Stimulated activated CD8-positive, alpha-beta memory T cell treated with anti-CD3 and anti-CD28 coated beads, Interleukin-2, amount 100 ng/mL, for 48 hours (primary cell): ENCODE measurements around the gene UNCX.
A peak's percentile ranks its signal among the peaks of the same experiment; 100 is the strongest.

Experiments
- DNase-seq, 2 donors: peaks; one replicate each; pipeline ENCODE4 v3.0.0-alpha.2; 2020; ENCODE audit warnings: low read depth in 2 of 2

Gene UNCX

GRCh38 chr7:1218541-1219165, 14.0 kb upstream of the UNCX start:
- DNase-seq = no peak

- DNase-seq = no peak
Measured at GRCh38 chr7:1219498-1219897, 13.2 kb upstream of the UNCX start.

DNA sequence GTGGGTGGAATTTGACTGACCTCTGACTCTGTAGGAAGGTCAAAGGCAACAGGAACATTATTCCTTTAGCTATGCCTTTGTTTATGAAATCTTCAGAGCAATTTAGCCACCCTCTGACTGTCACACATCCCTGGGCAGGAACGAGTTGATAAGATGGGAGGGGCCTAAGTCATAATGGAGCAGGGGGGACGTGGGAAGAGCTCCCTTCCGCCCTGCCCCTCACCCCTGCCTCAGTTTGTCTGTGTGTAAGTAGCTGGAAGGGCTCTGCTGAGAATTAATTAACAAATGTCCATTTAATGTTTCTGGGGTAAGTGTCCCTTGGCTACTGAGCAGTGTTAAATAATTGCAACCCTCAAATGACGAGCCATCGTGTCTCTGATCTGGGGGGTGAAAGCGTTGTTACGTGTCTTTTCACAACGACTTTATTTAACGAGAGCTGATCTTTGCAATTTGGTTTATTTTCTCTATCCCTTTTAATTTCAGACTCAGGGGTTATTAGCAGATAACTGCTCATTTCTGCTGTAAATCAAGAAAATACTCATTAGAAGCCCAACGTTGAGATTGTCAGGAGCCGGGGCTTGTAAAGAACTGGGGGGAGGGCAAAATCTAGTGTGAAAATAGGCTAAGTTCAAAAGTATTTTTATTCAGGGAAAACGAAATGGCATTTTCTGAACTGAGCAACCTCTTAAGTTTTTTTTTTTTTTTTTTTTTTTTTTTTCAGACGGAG, 12.5 kb upstream of the UNCX start:
- DNase-seq = no peak

- DNase-seq = no peak
Measured at GRCh38 chr7:1220977-1221745, 11.5 kb upstream of the UNCX start.

DNA sequence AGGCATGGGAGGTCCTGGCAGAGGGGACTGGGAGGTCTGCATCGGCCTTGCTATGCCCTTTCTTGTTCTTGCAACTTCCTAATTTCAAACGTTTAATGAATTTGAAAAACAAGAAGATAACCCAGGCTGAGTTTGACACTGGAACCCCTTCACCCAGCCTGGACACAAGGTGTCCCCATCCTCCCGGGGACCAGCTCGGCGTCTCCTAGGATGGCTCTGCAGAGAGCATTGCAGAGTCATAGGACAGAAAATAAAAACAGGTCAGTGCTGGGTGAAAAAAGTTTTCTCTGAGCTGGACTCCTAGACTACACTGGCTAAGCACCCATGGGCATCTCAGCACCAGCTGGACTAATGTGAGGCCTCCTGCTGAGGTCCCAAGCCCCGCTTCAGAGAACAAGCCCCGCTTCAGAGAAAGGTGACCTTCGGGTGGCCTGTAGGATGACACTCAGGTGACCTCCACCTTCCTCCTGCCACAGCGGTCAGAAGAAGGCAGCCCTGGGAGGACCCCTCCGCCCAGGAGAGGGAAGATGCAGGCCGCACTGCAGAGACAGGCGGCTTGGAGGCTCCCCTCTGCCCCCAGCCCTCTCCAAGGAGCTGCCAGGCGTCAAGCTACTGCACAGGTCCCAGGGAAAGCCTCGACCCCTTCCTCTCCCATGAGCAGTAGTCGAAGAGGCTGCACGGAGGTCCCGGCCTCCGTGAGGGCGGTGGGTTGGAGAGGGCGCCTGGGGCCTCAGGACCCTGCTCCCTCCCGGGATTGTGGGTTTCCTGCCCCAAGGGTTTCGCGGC, 9.3 kb upstream of the UNCX start:
- DNase-seq = no peak

GRCh38 chr7:1224086-1224716, 8.5 kb upstream of the UNCX start:
- DNase-seq = no peak

DNA sequence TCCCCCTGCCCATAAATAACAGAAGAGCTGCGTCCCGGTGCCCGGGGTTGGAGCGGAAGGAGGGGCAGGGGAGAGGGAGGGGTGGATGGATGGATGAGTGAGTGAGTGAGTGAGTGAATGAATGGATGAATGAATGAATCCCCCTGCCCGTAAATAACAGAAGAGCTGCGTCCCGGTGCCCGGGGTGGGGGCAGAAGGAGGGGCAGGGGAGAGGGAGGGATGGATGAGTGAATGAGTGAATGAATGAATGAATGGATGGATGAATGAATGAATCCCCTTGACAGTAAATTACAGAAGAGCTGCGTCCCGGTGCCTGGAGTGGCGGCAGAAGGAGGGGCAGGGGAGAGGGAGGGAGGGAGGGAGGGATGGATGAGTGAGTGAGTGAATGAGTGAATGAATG, 7.6 kb upstream of the UNCX start:
- no peak for DNase-seq

GRCh38 chr7:1225441-1226185, 7.1 kb upstream of the UNCX start:
- peak; percentile 37 to 41 for DNase-seq

GRCh38 chr7:1226186-1226901, 6.3 kb upstream of the UNCX start:
- no peak for DNase-seq

DNA sequence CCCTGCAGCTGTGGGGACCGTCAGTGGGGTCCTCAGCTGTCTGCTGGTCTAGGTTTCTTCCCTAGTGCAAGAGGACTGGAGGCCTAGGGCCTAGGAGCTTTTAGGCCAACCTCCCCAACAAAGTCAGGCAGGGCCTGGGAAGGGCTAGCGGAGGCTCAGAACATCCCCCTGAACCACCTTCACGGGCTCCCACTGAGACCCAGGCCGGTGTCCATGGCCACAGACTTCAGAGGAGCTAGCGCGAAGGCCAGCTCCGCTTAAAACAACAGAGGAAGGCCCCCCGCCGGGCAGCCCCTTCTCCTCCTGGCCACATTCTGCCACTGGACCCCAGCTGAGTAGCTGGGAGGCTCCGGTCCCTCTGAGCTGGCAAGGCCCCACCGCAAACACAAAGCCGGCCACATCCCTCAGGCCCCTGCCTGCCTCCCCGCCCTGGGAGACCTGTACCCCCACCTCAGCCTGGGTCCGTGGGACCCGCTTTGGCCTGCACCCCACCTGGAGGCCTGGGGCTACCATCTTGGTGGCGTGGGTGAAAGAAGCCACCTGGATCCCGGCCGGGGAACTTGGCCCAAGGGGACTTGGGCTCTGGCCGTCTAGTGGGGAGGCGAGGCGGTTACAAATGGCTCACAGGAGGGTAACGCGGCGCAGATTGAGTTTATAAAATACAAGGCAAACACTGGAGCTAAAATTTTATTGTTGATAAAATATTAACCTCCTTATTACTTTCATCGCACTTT, 5.4 kb upstream of the UNCX start:
- no peak for DNase-seq

- DNase-seq = no peak
Measured at GRCh38 chr7:1227814-1228544, 4.7 kb upstream of the UNCX start.

DNA sequence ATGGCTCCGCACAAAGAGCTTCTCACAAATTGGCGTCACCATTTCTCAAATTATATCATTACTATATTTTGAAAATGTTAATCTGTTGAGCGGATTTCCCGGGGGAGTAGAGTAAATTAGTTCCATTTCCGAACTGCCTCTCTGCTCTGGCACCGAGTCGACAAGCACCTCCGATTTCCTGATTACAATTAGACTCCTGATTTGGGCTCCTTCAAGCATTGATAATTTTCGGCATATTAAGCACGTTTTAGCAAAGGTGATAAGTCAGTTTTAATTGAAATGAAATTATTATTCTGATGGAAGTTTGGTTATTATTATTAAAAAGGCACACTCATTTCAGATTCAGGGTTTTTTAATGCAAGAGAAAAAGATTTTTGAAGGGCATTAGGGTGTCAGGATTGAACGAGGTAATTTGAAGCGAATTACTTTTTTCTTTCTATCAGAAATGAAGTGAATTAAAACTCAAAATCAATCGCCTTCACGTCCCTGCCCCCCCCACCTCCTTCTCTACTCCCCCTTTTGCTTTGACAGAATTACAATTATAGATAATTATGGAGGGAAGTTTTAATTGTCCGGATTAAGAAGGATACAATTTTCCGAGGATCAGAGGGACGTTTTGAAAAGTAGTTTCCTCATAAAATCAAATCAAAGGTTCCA, 4.0 kb upstream of the UNCX start:
- DNase-seq = no peak

- no peak for DNase-seq
Measured at GRCh38 chr7:1229202-1229947, 3.3 kb upstream of the UNCX start.

DNA sequence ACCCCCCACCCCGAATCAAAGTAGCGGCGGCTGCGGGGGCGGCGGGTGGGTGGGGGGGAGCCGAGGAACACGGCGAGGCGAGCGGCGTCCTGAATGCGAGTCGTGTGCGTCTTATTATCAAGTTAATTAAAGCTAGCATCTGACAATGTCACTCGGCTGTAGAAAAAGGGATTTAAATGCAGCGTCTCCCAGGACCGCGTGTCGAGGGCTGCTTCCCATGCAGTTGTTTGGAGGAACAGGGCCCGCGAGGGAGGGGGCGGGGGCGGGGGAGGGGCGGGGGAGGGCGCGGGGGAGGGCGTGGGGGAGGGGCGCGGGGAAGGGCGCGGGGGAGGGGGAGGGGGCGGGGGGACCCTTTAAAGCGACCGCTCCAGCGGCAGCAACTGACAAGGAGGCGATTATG, 2.7 kb upstream of the UNCX start:
- DNase-seq = no peak

DNA sequence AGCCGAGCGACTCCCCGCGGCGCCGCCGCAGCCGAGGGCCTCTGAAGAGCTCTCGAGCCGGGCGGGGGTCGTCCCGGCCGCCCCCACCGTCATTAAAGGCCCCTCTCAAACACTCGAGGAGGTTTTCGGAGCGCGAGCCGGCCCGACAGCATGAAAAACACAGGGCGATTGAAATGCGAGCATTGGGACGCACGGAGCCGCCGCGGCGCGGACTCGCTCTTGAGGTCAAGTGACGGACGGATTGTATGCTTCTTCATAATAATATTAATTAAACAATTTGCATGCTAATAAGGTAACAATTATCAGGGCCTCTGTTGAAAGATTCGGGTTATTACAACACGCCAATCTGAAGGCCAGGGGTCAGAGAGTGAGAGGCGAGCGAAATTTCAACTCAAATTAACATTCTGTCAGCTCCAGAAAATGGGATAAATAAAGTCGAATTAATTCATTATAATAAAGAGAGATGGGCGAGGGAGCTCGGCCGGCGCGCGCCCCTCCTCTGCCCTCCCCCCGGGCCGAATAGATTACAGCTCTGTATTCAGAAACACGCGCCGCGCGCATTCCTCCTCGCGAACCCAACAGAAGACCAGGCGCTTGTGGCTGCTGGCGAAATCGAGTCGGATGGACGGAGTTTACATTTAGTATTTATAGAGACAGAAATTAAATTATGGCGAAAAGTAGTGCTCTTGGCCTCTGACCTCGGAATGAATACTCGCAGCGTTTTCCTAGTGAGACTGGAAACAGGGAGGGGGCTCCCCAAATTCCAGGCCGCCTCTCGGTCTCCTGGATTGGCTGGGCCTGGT, 2.1 kb upstream of the UNCX start:
- DNase-seq = no peak

DNA sequence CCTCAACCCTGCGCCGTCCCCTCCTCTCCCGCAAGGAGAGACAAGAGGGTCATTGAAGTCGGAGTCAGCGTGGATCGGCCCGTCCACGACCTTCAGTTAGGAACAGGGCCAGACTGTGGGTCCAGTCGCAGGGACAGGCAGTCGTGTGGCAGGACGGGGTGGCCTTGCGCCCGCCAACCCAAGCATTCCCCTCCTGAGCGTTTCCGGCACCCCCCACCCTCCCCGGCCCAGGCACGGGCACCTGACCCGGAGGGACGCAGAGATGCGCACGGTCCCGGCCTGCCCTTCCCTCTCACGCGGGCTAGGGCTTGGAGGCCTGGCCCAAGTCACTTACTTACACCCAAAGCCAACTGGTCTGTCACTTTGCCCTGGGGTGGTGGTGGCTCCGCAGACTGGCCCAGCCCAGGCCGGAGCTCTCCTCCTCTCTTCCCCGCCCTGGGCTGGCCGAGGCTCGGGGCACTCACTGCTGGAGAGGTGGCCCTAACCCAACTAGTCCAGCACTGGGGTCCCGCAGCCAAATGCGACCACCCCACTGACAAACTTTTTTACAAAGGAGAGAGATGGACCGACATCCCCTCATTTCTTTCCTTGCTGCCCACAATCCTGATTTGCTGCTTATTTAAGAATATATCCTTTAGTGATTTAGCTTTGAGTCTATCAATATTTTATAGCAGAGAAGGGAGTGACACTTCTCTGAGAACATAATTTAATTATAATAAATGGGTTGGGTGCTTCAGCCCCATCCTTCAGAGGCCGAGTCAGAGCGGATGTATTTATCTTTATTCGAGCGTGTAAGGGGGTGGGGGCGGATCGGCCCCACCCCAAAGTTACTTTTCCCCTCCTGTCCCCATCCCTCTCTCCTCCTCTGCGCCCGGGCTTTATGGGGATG, 1.2 kb upstream of the UNCX start:
- DNase-seq = no peak
